ENCODE results near the gene NOP16. TPM values are rescaled to one million over a fixed set of nuclear protein-coding genes. Genes with fewer than 3 reads are reported as not detected.

Gene NOP16
- total RNA-seq, 1 donor from 2014 or later = 9.9 TPM

DNA sequence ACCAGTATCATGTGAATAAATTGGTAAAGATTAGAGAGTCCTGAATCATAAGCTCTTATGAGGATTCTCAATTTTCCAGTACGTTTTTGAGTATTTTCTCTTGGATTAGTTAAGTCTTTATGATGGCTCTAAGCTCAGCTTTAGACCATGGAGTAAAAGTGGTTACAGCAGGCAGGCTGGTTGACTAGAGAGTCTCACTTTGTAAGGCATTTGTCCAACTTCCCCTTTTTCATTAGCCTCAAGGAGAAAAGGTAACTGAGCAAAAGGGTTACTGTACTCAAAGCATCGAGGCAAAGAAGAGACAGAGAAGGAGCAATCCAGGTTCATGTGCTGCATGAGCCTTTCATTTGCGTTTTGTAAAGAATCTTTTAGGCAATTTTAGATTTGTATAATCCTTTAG is 8.5 kb downstream of the NOP16 start:
- Histone ChIP-seq H3K27ac (ENCODE audit: low read depth, low read length) (no peak overlapping the region), H3K9ac (ENCODE audit: low read depth in 1 of 3, low read length in 3 of 3) (no peak overlapping the region), H3K9me3 (ENCODE audit: control insufficient read depth in 3 of 3, low read length in 3 of 3) (no peaks in the 10 kb centered on the region), H3K4me3 (ENCODE audit: low read length in 3 of 3) (no peak overlapping the region), H3K27me3 (ENCODE audit: control insufficient read depth in 3 of 3, insufficient read depth in 3 of 3, low read length in 3 of 3) (no peaks in the 10 kb centered on the region), H3K36me3 (ENCODE audit: control insufficient read depth in 3 of 3, insufficient read depth in 3 of 3, low read length in 3 of 3) (peaks cover 24 to 29% (median 25%) of the 10 kb centered on the region in 3 donors), H3K4me1 (ENCODE audit: control insufficient read depth in 3 of 3, insufficient read depth in 3 of 3, low read length in 3 of 3) (peaks cover 17 to 36% (median 28%) of the 10 kb centered on the region in 3 donors)

DNA sequence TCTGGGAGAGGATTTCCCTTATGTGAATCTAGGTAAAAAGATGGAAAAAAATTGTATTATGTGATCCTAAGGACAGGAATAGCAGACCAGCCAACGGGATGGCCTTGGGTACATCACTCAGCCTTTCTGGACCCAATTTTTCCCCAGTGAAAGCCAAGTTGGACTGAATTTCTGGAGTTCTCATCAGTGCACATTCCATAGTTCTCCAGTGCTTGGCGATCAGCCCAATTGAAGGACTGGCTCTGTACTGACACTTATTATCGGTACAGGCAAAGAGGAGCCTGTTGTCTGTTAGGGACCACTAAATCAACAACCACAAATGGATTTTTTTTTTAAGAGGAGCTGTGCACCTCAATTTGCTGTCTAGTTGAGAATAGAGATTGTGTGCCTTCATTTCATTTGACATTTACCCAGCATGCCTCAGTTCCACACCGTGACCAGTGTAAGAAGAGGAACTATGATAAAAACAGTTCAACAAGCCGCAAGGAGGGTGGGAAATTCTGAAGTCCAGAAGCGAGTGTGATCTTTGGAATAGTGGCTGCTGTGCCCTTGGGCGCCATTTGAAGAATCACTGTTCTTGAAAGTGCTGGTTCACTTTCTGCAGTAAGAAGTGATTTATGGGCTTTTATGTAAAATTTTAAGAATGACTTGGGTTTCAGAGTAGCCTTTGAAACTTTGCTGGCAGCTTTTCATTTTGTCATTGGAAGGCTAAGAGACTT is 15.1 kb downstream of the NOP16 start:
- H3K36me3 ChIP-seq (ENCODE audit: control insufficient read depth in 3 of 3, insufficient read depth in 3 of 3, low read length in 3 of 3) = peaks cover 0 to 5% (median 2%) of the 10 kb centered on the region in 3 donors
- peak overlapping the region; percentile 93 for H3K27ac ChIP-seq (ENCODE audit: low read depth, low read length)
- H3K4me1 ChIP-seq (ENCODE audit: control insufficient read depth in 3 of 3, insufficient read depth in 3 of 3, low read length in 3 of 3) = peaks cover 41 to 52% (median 50%) of the 10 kb centered on the region in 3 donors
- no peaks in the 10 kb centered on the region for H3K27me3 ChIP-seq (ENCODE audit: control insufficient read depth in 3 of 3, insufficient read depth in 3 of 3, low read length in 3 of 3)
- no peak overlapping the region for H3K9ac ChIP-seq (ENCODE audit: low read depth in 1 of 3, low read length in 3 of 3)
- H3K9me3 ChIP-seq (ENCODE audit: control insufficient read depth in 3 of 3, low read length in 3 of 3) = no peaks in the 10 kb centered on the region
- no peak overlapping the region for H3K4me3 ChIP-seq (ENCODE audit: low read length in 3 of 3)

DNA sequence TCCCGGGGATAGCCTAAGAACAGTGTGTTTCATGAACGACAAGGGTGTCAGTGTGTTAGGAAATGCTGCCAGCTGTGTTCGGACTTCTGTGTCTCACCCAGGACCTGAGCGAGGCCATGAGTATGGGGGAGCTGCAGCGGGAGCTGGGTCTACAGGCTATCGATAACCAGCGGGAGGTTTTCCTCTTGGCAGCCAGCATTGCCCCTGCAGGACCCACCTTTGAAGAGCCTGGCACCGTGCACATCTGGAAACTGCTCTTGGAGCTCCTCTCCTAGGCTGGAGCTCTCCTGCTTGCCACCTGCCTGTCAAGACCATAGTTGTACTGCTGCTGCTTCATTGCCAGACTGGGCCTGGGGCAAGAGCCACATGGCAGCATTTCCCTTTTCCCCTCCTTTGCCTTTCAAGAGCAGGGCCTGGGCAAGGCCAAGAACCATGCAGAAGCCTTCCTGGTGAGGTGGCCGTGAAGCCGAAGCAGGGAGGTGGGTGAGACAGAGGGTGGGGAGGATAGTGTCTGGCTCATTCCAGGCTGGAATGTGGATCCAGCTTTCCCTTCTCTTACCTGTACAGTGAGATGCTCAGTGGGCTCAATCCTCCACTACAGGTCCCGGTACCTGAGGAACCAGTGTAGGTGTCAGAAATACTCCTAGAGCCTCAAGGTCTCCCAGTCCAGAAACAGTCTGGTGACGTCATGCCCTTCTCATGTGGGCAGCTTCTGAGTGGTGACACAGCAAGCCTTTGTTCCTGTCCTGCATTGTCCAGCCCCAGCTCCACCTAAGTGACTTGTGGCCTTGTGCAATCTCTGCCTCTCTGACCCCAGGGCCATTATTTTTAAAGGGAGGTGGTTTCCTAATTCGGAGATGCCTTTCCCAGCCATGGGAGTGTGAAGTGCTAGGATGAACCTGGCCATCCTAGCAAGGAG is 16.5 kb downstream of the NOP16 start:
- Histone ChIP-seq H3K27ac (ENCODE audit: low read depth, low read length) (peak overlapping the region; percentile 93), H3K9me3 (ENCODE audit: control insufficient read depth in 3 of 3, low read length in 3 of 3) (no peaks in the 10 kb centered on the region), H3K4me1 (ENCODE audit: control insufficient read depth in 3 of 3, insufficient read depth in 3 of 3, low read length in 3 of 3) (peaks cover 41 to 62% (median 53%) of the 10 kb centered on the region in 3 donors), H3K36me3 (ENCODE audit: control insufficient read depth in 3 of 3, insufficient read depth in 3 of 3, low read length in 3 of 3) (peaks cover 9 to 15% (median 10%) of the 10 kb centered on the region in 3 donors), H3K27me3 (ENCODE audit: control insufficient read depth in 3 of 3, insufficient read depth in 3 of 3, low read length in 3 of 3) (no peaks in the 10 kb centered on the region), H3K9ac (ENCODE audit: low read depth in 1 of 3, low read length in 3 of 3) (peak overlapping the region in 2 of 3 donors; percentile 34 to 47), H3K4me3 (ENCODE audit: low read length in 3 of 3) (peak overlapping the region in 1 of 3 donors; percentile 29)

DNA sequence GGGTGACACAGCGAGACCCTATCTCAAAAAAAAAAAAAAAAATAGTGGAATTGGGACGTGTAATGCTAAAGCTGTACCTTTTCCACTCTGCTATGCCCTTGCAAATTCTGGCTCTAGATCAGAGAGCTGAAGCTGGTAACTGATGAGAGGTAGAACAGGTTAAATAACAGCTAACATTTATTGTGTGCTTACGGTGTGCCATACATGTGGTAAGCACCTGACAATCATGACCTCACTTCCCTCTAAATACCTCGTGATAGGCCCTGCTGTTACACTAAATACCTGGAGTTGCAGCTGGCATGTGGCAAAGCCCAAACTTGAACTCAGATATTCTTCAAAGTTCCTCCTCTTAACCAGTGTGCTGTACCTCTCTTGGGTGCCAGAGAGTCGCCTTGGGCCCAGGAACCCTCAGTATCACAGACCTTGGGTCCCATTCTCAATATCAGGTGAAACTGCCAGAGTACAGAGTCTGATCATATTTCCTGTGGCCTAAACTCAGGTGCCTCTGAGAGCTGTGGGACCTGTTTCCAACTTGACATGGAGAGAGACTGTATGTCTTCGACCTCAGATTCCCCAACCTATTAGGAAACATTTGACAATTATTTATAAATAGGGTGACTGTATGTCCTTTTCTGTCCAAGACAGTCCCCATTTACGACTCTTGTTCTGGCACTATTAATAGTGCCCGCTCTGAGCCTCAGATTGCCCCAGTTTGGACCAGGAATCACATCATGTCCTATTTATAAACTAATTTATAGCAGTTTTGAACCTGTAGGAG is 18.3 kb downstream of the NOP16 start:
- H3K9ac ChIP-seq (ENCODE audit: low read depth in 1 of 3, low read length in 3 of 3) = peak overlapping the region in 2 of 3 donors; percentile 66 to 74
- peaks cover 9 to 10% (median 10%) of the 10 kb centered on the region in 3 donors for H3K36me3 ChIP-seq (ENCODE audit: control insufficient read depth in 3 of 3, insufficient read depth in 3 of 3, low read length in 3 of 3)
- peaks cover 47 to 68% (median 65%) of the 10 kb centered on the region in 3 donors for H3K4me1 ChIP-seq (ENCODE audit: control insufficient read depth in 3 of 3, insufficient read depth in 3 of 3, low read length in 3 of 3)
- peak overlapping the region; percentile 93 for H3K27ac ChIP-seq (ENCODE audit: low read depth, low read length)
- no peaks in the 10 kb centered on the region for H3K9me3 ChIP-seq (ENCODE audit: control insufficient read depth in 3 of 3, low read length in 3 of 3)
- H3K4me3 ChIP-seq (ENCODE audit: low read length in 3 of 3) = no peak overlapping the region
- H3K27me3 ChIP-seq (ENCODE audit: control insufficient read depth in 3 of 3, insufficient read depth in 3 of 3, low read length in 3 of 3) = no peaks in the 10 kb centered on the region

DNA sequence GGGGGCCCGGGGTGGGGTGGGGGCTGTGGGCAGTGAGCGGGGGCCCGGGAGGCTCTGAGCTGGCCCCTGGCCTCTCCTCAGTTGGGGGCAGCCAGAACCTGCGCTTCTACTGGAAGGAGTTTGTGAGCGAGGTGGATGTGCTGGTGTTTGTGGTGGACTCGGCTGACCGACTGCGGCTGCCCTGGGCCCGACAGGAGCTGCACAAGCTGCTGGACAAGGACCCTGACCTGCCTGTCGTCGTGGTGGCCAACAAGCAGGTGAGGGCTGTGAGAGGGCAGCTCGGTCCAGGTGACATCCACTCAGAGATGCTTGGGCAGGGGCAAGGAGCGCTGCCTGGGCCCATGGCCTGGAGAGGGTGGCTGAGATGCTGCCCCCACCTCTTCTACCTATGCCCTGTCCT is 19.7 kb downstream of the NOP16 start:
- Histone ChIP-seq H3K36me3 (ENCODE audit: control insufficient read depth in 3 of 3, insufficient read depth in 3 of 3, low read length in 3 of 3) (peaks cover 9 to 10% (median 10%) of the 10 kb centered on the region in 3 donors), H3K9me3 (ENCODE audit: control insufficient read depth in 3 of 3, low read length in 3 of 3) (no peaks in the 10 kb centered on the region), H3K9ac (ENCODE audit: low read depth in 1 of 3, low read length in 3 of 3) (peak overlapping the region in 1 of 3 donors; percentile 79), H3K4me3 (ENCODE audit: low read length in 3 of 3) (no peak overlapping the region), H3K4me1 (ENCODE audit: control insufficient read depth in 3 of 3, insufficient read depth in 3 of 3, low read length in 3 of 3) (peaks cover 46 to 71% (median 67%) of the 10 kb centered on the region in 3 donors), H3K27ac (ENCODE audit: low read depth, low read length) (peak overlapping the region; percentile 93), H3K27me3 (ENCODE audit: control insufficient read depth in 3 of 3, insufficient read depth in 3 of 3, low read length in 3 of 3) (no peaks in the 10 kb centered on the region)

DNA sequence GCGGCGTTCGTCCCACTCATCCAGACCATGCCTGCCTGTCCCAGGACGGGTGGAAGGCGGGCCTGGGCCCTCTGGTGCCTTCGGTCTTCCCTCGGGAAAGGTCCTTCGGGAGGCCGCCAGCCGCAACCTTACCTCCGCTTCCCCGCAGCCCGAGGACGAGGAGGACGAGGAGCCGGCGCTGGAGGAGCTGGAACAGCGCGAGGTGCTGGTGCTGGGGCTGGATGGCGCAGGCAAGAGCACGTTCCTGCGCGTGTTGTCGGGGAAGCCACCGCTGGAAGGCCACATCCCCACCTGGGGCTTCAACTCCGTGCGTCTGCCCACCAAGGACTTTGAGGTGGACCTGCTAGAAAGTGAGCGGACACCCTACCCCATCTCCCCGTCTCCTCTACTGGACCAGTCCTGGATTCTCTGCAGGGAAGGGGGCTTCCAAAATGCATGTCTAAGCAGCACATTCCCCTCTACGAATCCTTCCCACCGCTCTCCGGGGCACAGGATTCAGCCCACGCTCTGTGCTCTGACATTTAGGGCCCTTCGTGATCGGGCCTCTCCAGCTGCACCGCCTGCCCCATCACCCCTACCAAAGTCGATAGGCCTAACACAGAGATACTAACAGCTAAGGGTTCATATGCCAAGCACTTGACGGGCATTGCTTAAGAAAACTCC is 22.0 kb downstream of the NOP16 start:
- Histone ChIP-seq H3K9ac (ENCODE audit: low read depth in 1 of 3, low read length in 3 of 3) (peak overlapping the region; percentile 76 to 91 (median 81)), H3K4me1 (ENCODE audit: control insufficient read depth in 3 of 3, insufficient read depth in 3 of 3, low read length in 3 of 3) (peaks cover 33 to 56% (median 53%) of the 10 kb centered on the region in 3 donors), H3K36me3 (ENCODE audit: control insufficient read depth in 3 of 3, insufficient read depth in 3 of 3, low read length in 3 of 3) (peaks cover 7 to 10% (median 10%) of the 10 kb centered on the region in 3 donors), H3K27me3 (ENCODE audit: control insufficient read depth in 3 of 3, insufficient read depth in 3 of 3, low read length in 3 of 3) (no peaks in the 10 kb centered on the region), H3K27ac (ENCODE audit: low read depth, low read length) (peak overlapping the region; percentile 68), H3K4me3 (ENCODE audit: low read length in 3 of 3) (peak overlapping the region; percentile 86 to 88 (median 87)), H3K9me3 (ENCODE audit: control insufficient read depth in 3 of 3, low read length in 3 of 3) (no peaks in the 10 kb centered on the region)

DNA sequence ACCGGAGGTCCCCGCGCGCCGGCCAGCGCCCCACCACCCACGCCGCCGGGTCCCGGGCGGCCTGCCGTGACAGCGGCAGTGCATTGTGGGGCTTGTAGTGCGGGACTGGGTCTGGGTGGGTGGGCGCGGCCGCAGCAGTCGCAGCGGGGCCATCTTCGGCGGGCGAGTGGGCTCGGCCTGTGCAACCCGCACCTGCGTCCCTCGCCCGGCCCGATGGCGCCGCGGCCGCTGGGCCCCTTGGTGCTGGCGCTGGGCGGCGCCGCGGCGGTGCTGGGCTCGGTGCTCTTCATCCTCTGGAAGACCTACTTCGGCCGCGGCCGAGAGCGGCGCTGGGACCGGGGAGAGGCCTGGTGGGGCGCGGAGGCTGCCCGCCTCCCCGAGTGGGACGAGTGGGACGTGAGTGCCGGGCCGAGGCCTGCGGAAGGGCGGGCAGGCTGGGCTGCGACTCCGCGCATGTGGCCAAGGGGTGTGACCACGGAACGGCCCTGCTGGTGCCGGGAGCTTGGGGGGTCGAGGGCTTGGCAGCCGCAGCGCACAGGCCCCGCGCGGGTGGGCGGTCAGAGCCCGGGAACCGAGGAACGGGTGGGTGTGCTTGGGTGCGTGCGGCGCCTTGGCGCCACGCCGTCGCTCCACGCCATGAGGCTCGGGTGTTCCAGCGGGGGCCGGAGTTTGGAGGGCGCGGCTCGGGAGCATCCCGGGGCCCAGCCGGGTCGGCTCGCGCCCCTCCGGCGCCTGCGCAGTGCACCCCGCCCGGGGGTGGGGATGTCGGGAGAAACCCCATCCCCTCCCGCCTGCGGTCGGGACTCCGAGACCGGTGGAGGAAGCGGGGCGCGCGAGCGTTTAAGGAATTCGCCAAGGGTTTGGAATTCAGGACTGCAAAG is 22.8 kb downstream of the NOP16 start, which contains the start of gene ARL10:
Gene ARL10 (plus strand): TSS at position 137 of the 881 bp plus-strand sequence. CDS start 77 bp downstream, at position 214.
- H3K36me3 ChIP-seq (ENCODE audit: control insufficient read depth in 3 of 3, insufficient read depth in 3 of 3, low read length in 3 of 3) = peaks cover 7 to 12% (median 10%) of the 10 kb centered on the region in 3 donors
- peak within 1 kb of the TSS; percentile 68 for H3K27ac ChIP-seq (ENCODE audit: low read depth, low read length)
- no peaks in the 10 kb centered on the region for H3K27me3 ChIP-seq (ENCODE audit: control insufficient read depth in 3 of 3, insufficient read depth in 3 of 3, low read length in 3 of 3)
- H3K9ac ChIP-seq (ENCODE audit: low read depth in 1 of 3, low read length in 3 of 3) = peak within 1 kb of the TSS; percentile 81 to 91 (median 87)
- H3K9me3 ChIP-seq (ENCODE audit: control insufficient read depth in 3 of 3, low read length in 3 of 3) = no peaks in the 10 kb centered on the region
- H3K4me3 ChIP-seq (ENCODE audit: low read length in 3 of 3) = peak within 1 kb of the TSS; percentile 86 to 88 (median 87)
- peaks cover 30 to 49% (median 46%) of the 10 kb centered on the region in 3 donors for H3K4me1 ChIP-seq (ENCODE audit: control insufficient read depth in 3 of 3, insufficient read depth in 3 of 3, low read length in 3 of 3)

DNA sequence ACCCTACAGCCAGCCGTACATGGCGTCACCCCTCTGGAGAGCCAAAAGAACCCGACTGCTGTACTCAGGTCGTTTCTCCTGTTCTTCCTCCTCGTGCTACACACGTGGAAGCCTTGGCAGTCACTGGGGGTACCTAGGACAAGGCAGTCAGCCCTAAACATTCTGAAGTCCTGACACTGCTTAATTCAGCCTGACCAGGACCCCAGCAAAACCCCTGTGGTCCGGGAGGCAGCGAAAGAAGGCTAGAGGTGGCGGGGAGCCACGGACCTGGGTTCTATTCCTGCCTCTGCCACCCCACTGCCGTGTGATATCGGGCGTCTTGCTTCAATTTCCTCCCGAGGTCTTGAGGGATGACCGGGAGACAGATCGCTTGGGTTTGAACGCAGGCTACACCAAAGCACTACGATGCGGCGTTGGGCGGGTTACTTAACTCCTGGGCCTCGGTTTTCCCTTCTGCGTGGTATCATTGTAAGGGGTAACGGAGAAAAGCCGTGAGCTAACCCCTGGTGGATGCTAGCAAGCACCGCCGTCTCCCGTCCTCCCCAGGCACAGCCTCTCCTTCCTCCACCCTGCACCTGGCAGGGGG is 23.5 kb downstream of the NOP16 start:
- peaks cover 7 to 12% (median 10%) of the 10 kb centered on the region in 3 donors for H3K36me3 ChIP-seq (ENCODE audit: control insufficient read depth in 3 of 3, insufficient read depth in 3 of 3, low read length in 3 of 3)
- H3K9me3 ChIP-seq (ENCODE audit: control insufficient read depth in 3 of 3, low read length in 3 of 3) = no peaks in the 10 kb centered on the region
- H3K4me1 ChIP-seq (ENCODE audit: control insufficient read depth in 3 of 3, insufficient read depth in 3 of 3, low read length in 3 of 3) = peaks cover 23 to 43% (median 41%) of the 10 kb centered on the region in 3 donors
- peak overlapping the region; percentile 81 to 91 (median 87) for H3K9ac ChIP-seq (ENCODE audit: low read depth in 1 of 3, low read length in 3 of 3)
- H3K4me3 ChIP-seq (ENCODE audit: low read length in 3 of 3) = peak overlapping the region; percentile 86 to 88 (median 87)
- no peaks in the 10 kb centered on the region for H3K27me3 ChIP-seq (ENCODE audit: control insufficient read depth in 3 of 3, insufficient read depth in 3 of 3, low read length in 3 of 3)
- peak overlapping the region; percentile 68 for H3K27ac ChIP-seq (ENCODE audit: low read depth, low read length)
